K562 (cell line): ENCODE measurements around the gene CEBPB.

ENCODE experiments used
- SNRNP70 ChIP-seq: fragments of 200-400 bp; formaldehyde crosslinking; optimal IDR thresholded peaks from 2 replicates; pipeline ENCODE3; 2017; ENCODE audit warnings: low read depth, low read length
- TF ChIP-seq, protein P1 (sequence below): fragments of 450-650 bp; formaldehyde crosslinking; IDR thresholded peaks from 2 replicates; pipeline ENCODE4 v1.4.0; 2022; ENCODE audit warnings: missing genetic modification characterization
- TF ChIP-seq, protein P2 (sequence below): fragments of 450-650 bp; formaldehyde crosslinking; IDR thresholded peaks from 2 replicates; pipeline ENCODE4 v1.4.0; 2022; ENCODE audit warnings: missing genetic modification characterization

DNA sequence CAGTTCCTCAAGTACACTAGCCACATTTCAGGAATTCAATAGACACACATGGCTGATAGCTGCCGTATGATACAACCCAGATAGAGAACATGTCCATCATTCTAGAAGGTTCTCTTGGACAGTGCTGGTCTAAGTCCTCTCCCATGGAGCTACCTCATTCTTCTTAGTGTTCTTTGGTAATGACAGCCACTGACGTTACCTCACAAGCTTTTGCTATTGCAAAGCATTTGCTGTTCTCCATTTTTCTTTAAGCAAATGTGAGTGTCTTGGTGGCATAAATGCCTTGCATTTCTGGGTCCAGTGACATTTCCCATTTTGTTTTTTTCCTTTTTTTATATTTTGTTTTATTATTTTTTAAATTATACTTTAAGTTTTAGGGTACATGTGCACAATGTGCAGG is 8.3 kb upstream of the CEBPB start:
- no peak for TF ChIP-seq SNRNP70
- TF ChIP-seq, protein P1, sequence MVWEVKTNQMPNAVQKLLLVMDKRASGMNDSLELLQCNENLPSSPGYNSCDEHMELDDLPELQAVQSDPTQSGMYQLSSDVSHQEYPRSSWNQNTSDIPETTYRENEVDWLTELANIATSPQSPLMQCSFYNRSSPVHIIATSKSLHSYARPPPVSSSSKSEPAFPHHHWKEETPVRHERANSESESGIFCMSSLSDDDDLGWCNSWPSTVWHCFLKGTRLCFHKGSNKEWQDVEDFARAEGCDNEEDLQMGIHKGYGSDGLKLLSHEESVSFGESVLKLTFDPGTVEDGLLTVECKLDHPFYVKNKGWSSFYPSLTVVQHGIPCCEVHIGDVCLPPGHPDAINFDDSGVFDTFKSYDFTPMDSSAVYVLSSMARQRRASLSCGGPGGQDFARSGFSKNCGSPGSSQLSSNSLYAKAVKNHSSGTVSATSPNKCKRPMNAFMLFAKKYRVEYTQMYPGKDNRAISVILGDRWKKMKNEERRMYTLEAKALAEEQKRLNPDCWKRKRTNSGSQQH: no peak
- TF ChIP-seq, protein P2, sequence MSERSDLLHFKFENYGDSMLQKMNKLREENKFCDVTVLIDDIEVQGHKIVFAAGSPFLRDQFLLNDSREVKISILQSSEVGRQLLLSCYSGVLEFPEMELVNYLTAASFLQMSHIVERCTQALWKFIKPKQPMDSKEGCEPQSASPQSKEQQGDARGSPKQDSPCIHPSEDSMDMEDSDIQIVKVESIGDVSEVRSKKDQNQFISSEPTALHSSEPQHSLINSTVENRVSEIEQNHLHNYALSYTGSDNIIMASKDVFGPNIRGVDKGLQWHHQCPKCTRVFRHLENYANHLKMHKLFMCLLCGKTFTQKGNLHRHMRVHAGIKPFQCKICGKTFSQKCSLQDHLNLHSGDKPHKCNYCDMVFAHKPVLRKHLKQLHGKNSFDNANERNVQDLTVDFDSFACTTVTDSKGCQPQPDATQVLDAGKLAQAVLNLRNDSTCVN (CRISPR knock-in tag): no peak
